Endothelial cell of umbilical vein (primary cell): ENCODE measurements around the gene RIT2. TPM values are rescaled to one million over a fixed set of nuclear protein-coding genes. Genes with fewer than 3 reads are reported as not detected.

Experiments
- BruUV-seq: library from RNA; stranded (reverse); fragments of 400-500 nt; replicated peaks from 2 replicates; lab custom pipeline; 2021; lab: Mats Ljungman, UMichigan
- CTCF ChIA-PET: fragments of 300-600, 350-600 bp; sonication (Branson Sonifier 250); formaldehyde crosslinking; loops from one replicate; lab custom pipeline; 2021; ENCODE audit warnings: antibody characterized with exemption, inconsistent platforms; lab: Charles Lee
- POLR2A ChIA-PET: fragments of 300-600, 350-600 bp; sonication (Branson Sonifier 250); formaldehyde crosslinking; loops from one replicate; lab custom pipeline; 2021; ENCODE audit warnings: antibody characterized with exemption, inconsistent platforms; lab: Charles Lee
- DNase-seq: peaks from one replicate; pipeline ENCODE4 v3.0.0-alpha.2; 2011; ENCODE audit warnings: low read depth, low spot score
- FAIRE-seq: peaks from 2 replicates; lab custom pipeline; 2011; peaks lifted over from hg19 to GRCh38; lab: Jason Lieb, UNC
- H2AFZ ChIP-seq: 2 replicates; pipeline ENCODE4 v1.6.0; 2012; ENCODE audit warnings: low read depth, low read length, control low read depth, inconsistent platforms
- H3K27ac ChIP-seq: 2 replicates; pipeline ENCODE4 v1.5.1; 2011; ENCODE audit warnings: low read depth, mild to moderate bottlenecking, control low read depth, low read length, moderate library complexity; ENCODE audit not compliant: insufficient read depth
- H3K27me3 ChIP-seq, 2 experiments: 2 replicates each; pipeline versions ENCODE4 v1.6.0 to v1.6.1; 2011; ENCODE audit warnings: low read length in 2 of 2, mixed read lengths in 1 of 2; ENCODE audit not compliant: control insufficient read depth in 2 of 2, insufficient read depth in 2 of 2
- H3K36me3 ChIP-seq, 2 experiments: 2 replicates in 1 of 2; 3 replicates in 1 of 2; pipeline ENCODE4 v1.5.1; 2011; ENCODE audit warnings: low read length in 2 of 2, mild to moderate bottlenecking in 1 of 2, moderate library complexity in 1 of 2; ENCODE audit not compliant: control insufficient read depth in 2 of 2, insufficient read depth in 2 of 2; ENCODE audit errors: extremely low read depth in 1 of 2
- H3K4me1 ChIP-seq: 3 replicates; pipeline ENCODE4 v1.5.1; 2011; ENCODE audit warnings: mild to moderate bottlenecking, low read length; ENCODE audit not compliant: control insufficient read depth, insufficient read depth; ENCODE audit errors: extremely low read depth
- H3K4me2 ChIP-seq: 2 replicates; pipeline ENCODE4 v1.6.1; 2011; ENCODE audit warnings: low read length, control low read depth, mixed read lengths; ENCODE audit not compliant: insufficient read depth
- H3K4me3 ChIP-seq, 3 experiments: fragments of 200-600 bp in 1 of 3; sonication (generic), shearing (Covaris generic) in 1 of 3; replicated peaks in 1 of 3; 2 replicates each; pipeline ENCODE4 v1.5.1; 2011 to 2016; ENCODE audit warnings: control low read depth in 3 of 3, low read length in 3 of 3, mild to moderate bottlenecking in 2 of 3, inconsistent platforms in 1 of 3, low read depth in 1 of 3, moderate library complexity in 1 of 3; ENCODE audit not compliant: insufficient read depth in 1 of 3
- H3K79me2 ChIP-seq: 2 replicates; pipeline ENCODE4 v1.6.0; 2012; ENCODE audit warnings: low read length, inconsistent platforms; ENCODE audit not compliant: control insufficient read depth, insufficient read depth
- H3K9ac ChIP-seq: replicated peaks from 2 replicates; pipeline ENCODE3; 2011; ENCODE audit warnings: low read length, control low read depth; ENCODE audit not compliant: insufficient read depth; ENCODE audit errors: extremely low read depth
- H3K9me1 ChIP-seq: replicated peaks from 3 replicates; pipeline ENCODE4 v1.6.0; 2011; ENCODE audit warnings: mild to moderate bottlenecking, low read length; ENCODE audit not compliant: control insufficient read depth, insufficient read depth; ENCODE audit errors: extremely low read depth
- H3K9me3 ChIP-seq: replicated peaks from 2 replicates; pipeline ENCODE4 v1.5.1; 2012; ENCODE audit warnings: low read length, inconsistent platforms; ENCODE audit not compliant: control insufficient read depth, insufficient read depth
- H4K20me1 ChIP-seq: replicated peaks from 2 replicates; pipeline ENCODE3; 2011; ENCODE audit warnings: mild to moderate bottlenecking, low read length; ENCODE audit not compliant: control insufficient read depth, insufficient read depth; ENCODE audit errors: extremely low read depth
- CTCF ChIP-seq, 2 donors: IDR thresholded peaks; 1 replicate in 1 of 2; 2 replicates in 1 of 2; pipeline ENCODE4 v1.5.1; 2011; ENCODE audit warnings: low read length in 2 of 2, mild to moderate bottlenecking in 2 of 2, moderate library complexity in 2 of 2, control low read depth in 1 of 2, inconsistent platforms in 1 of 2, low read depth in 1 of 2; ENCODE audit not compliant: insufficient read depth in 1 of 2; ENCODE audit errors: extremely low read depth in 1 of 2
- EZH2 ChIP-seq: IDR thresholded peaks from 2 replicates; pipeline ENCODE4 v1.6.1; 2012; ENCODE audit warnings: borderline replicate concordance, low read depth, mild to moderate bottlenecking, moderate library complexity, low read length, inconsistent platforms; ENCODE audit not compliant: severe bottlenecking
- FOS ChIP-seq: IDR thresholded peaks from 2 replicates; pipeline ENCODE4 v1.6.1; 2011; ENCODE audit warnings: mild to moderate bottlenecking, low read length, moderate library complexity, borderline replicate concordance; ENCODE audit not compliant: insufficient read depth
- GATA2 ChIP-seq: IDR thresholded peaks from 2 replicates; pipeline ENCODE4 v1.7.0; 2011; ENCODE audit warnings: low read depth, mild to moderate bottlenecking, moderate library complexity, mixed read lengths, low read length; ENCODE audit not compliant: insufficient read length, insufficient read depth
- JUN ChIP-seq: IDR thresholded peaks from 2 replicates; pipeline ENCODE4 v1.6.1; 2011; ENCODE audit warnings: borderline replicate concordance, low read depth; ENCODE audit not compliant: insufficient read length, insufficient read depth
- MAX ChIP-seq: IDR thresholded peaks from 2 replicates; pipeline ENCODE4 v1.6.1; 2011; ENCODE audit not compliant: insufficient read depth, insufficient read length
- MYC ChIP-seq: IDR thresholded peaks from one replicate; pipeline ENCODE4 v1.6.1; 2011; ENCODE audit warnings: mild to moderate bottlenecking, low read depth, low read length
- POLR2A ChIP-seq: IDR thresholded peaks from 2 replicates; pipeline ENCODE4 v1.6.1; 2012; ENCODE audit warnings: low read depth, mild to moderate bottlenecking, control low read depth, low read length
- POLR2AphosphoS5 ChIP-seq: IDR thresholded peaks from 2 replicates; pipeline ENCODE4 v1.6.1; 2012; ENCODE audit warnings: low read depth, mild to moderate bottlenecking, control low read depth, low read length, moderate library complexity; ENCODE audit not compliant: insufficient read depth
- dilution Hi-C: fragments of 300-500 bp; cut with MboI; formaldehyde crosslinking; loops from one replicate; pipeline ENCODE4 v1.15.0; 2019; ENCODE audit warnings: low sequenced_read_pairs; ENCODE audit not compliant: extremely low pct_ligation_motif_present
- intact Hi-C: fragments of 100-400 bp; cut with micrococcal nuclease; formaldehyde crosslinking; loops from one replicate; pipeline ENCODE4 v1.10.0; 2022
- polyA plus RNA-seq, 4 experiments: library from polyadenylated mRNA; depleted of rRNA in 3 of 4; stranded (reverse) in 3 of 4; unstranded in 1 of 4; fragments of >200 nt; gene quantifications; 2 replicates each; pipeline versions ENCODE4 v1.2.1 to v1.2.3, GENCODE V29; 2011 to 2012; ENCODE audit warnings: missing spikeins in 1 of 4
- total RNA-seq: library from RNA; stranded (reverse); gene quantifications from 2 replicates; pipeline ENCODE4 v1.2.3, GENCODE V29; 2021

RIT2 gene
- total and polyA plus RNA-seq, 2 donors (not counting 3 experiments of a cell fraction or from before 2014, with no cell fraction given), result not detected

- FAIRE-seq (no peak), DNase-seq (no peak)
- H4K20me1 ChIP-seq, result no peaks in the 10 kb centered on the region
- no peaks in the 10 kb centered on the region for H3K36me3 ChIP-seq
- intact Hi-C loops (no loop called here), dilution Hi-C loops (no loop called here)
- H3K27ac ChIP-seq, result no peak overlapping the region
- H3K4me3 ChIP-seq, result no peak overlapping the region
- no peak for TF ChIP-seq EZH2
- TF ChIP-seq MYC, result no peak
- no peak for TF ChIP-seq JUN
- no peak for TF ChIP-seq POLR2AphosphoS5
- no peak for TF ChIP-seq CTCF (IDR thresholded peaks at IDR 0.05; ENCODE audit: extremely low read depth in 1 of 2, insufficient read depth in 1 of 2, low read depth in 1 of 2, low read length in 2 of 2)
- TF ChIP-seq GATA2, result no peak
- TF ChIP-seq POLR2A, result no peak
- no peak for TF ChIP-seq MAX
- no peak for TF ChIP-seq FOS
- no TSS peak for BruUV-seq
- H3K9ac ChIP-seq, result no peak overlapping the region
- ChIA-PET CTCF (no interaction called here), POLR2A (no interaction called here)
- H3K27me3 ChIP-seq, result no peaks in the 10 kb centered on the region
- H2AFZ ChIP-seq, result no peak overlapping the region
- no peak overlapping the region for H3K4me2 ChIP-seq
- no peaks in the 10 kb centered on the region for H3K79me2 ChIP-seq
- H3K4me1 ChIP-seq, result no peaks in the 10 kb centered on the region
- H3K9me3 ChIP-seq, result no peaks in the 10 kb centered on the region
- no peaks in the 10 kb centered on the region for H3K9me1 ChIP-seq
Observed at GRCh38 chr18:42838546-42839145, 276.8 kb downstream of the RIT2 start.
